Lower lobe of right lung (tissue), 2 donors: ENCODE measurements around the gene HEXD. TPM values are rescaled to one million over a fixed set of nuclear protein-coding genes. Genes with fewer than 3 reads are reported as not detected.

Source experiments
- ATAC-seq, 2 donors: fragments of 200-7000 bp; cut with Tn5 transposase; one replicate each; pipeline ENCODE4 v1.9.1; 2020 to 2022; ENCODE audit warnings: mild to moderate bottlenecking in 2 of 2, moderate library complexity in 2 of 2
- DNase-seq: peaks from one replicate; pipeline ENCODE4 v3.0.0-alpha.2; 2020
- H3K27ac ChIP-seq: fragments of 200-600 bp; one replicate; pipeline ENCODE4 v1.8.0; 2022
- H3K27me3 ChIP-seq: fragments of 200-600 bp; one replicate; pipeline ENCODE4 v1.8.0; 2022; ENCODE audit warnings: low read depth
- H3K36me3 ChIP-seq: fragments of 200-600 bp; one replicate; pipeline ENCODE4 v1.8.0; 2022; ENCODE audit warnings: mild to moderate bottlenecking
- H3K4me1 ChIP-seq: fragments of 200-600 bp; one replicate; pipeline ENCODE4 v1.8.0; 2022
- H3K4me3 ChIP-seq: fragments of 200-600 bp; one replicate; pipeline ENCODE4 v1.8.0; 2022; ENCODE audit warnings: mild to moderate bottlenecking
- H3K9me3 ChIP-seq: fragments of 200-600 bp; one replicate; pipeline ENCODE4 v1.8.0; 2022
- intact Hi-C: fragments of 100-400 bp; cut with DNase I; formaldehyde crosslinking; loops from one replicate; pipeline ENCODE4 v1.11.0; 2022
- total RNA-seq: library from RNA; stranded (reverse); fragmentation: NEBNext Ultra II Directional; extraction: Animal tissue kit (Norgen Biotek cat#: 25700); gene quantifications from one replicate; pipeline ENCODE4 v1.2.1, GENCODE V29; 2021
- TF ChIP-seq, protein P1 (sequence below): fragments of 200-600 bp; IDR thresholded peaks from one replicate; pipeline ENCODE4 v1.8.0; 2022; ENCODE audit warnings: antibody characterized with exemption, mild to moderate bottlenecking
- donor health status: DM: no; HTN: yes; CAD: no; lungs with severe emphysema.

Gene HEXD
- total RNA-seq, 1 donor from 2014 or later, result 60.2 TPM

DNA sequence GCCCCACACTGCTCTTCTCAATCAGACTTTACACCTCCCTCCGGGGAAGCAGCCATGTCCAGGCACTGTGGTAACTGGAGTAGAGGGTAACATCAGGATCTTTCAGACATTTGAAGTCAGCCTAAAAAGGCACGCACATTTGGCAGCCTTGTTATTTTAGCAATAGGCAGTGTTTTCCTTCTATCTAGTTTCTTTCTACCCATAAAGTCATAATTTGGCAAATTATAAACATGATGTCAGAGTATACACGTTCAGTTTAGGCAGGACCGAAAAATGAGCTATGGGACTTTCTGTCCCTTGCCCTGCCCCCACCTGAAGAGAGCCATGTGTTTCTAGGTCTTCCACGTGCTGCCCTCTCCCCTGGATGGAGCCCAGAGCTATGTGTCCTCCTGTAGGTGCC lies 61.5 kb downstream of the HEXD start:
- intact Hi-C loops, result no loop called here

DNA sequence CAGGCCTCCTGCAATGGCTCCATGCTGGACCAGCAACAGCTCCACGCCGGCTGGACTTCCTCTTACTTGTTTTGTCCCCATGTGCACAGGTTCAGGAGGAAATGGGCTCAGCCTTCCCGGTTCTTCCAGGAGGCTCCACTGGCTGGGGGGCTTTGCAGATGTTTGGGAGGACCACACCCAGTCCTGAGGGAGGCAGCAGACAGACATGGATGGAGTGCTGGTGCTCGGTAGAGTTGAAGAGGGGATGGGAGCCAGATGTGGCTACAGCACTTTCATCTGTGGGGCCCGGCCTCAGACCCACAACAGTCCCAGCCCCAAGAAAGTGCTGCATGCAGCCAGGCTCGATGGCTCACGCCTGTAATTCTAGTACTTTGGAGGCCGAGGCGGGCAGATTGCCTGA lies 62.2 kb downstream of the HEXD start:
- no peaks in the 10 kb centered on the region for H3K9me3 ChIP-seq
- no peak overlapping the region for H3K4me3 ChIP-seq
- intact Hi-C loops, result no loop called here
- no peak for ATAC-seq
- no peaks in the 10 kb centered on the region for H3K27me3 ChIP-seq
- TF ChIP-seq, protein P1, sequence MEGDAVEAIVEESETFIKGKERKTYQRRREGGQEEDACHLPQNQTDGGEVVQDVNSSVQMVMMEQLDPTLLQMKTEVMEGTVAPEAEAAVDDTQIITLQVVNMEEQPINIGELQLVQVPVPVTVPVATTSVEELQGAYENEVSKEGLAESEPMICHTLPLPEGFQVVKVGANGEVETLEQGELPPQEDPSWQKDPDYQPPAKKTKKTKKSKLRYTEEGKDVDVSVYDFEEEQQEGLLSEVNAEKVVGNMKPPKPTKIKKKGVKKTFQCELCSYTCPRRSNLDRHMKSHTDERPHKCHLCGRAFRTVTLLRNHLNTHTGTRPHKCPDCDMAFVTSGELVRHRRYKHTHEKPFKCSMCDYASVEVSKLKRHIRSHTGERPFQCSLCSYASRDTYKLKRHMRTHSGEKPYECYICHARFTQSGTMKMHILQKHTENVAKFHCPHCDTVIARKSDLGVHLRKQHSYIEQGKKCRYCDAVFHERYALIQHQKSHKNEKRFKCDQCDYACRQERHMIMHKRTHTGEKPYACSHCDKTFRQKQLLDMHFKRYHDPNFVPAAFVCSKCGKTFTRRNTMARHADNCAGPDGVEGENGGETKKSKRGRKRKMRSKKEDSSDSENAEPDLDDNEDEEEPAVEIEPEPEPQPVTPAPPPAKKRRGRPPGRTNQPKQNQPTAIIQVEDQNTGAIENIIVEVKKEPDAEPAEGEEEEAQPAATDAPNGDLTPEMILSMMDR, result no peak
- peaks cover 100% of the 10 kb centered on the region for H3K36me3 ChIP-seq
- no peak for DNase-seq
- H3K4me1 ChIP-seq, result no peaks in the 10 kb centered on the region
- no peak overlapping the region for H3K27ac ChIP-seq

More for the DNA sequence above, 61.5 kb downstream of the HEXD start:
- no peak overlapping the region for H3K4me3 ChIP-seq
- H3K27me3 ChIP-seq, result no peaks in the 10 kb centered on the region
- TF ChIP-seq, protein P1, result no peak
- no peaks in the 10 kb centered on the region for H3K9me3 ChIP-seq
- H3K36me3 ChIP-seq, result peaks cover 100% of the 10 kb centered on the region
- ATAC-seq, result no peak
- H3K27ac ChIP-seq, result no peak overlapping the region
- DNase-seq, result no peak
- H3K4me1 ChIP-seq, result no peaks in the 10 kb centered on the region

DNA sequence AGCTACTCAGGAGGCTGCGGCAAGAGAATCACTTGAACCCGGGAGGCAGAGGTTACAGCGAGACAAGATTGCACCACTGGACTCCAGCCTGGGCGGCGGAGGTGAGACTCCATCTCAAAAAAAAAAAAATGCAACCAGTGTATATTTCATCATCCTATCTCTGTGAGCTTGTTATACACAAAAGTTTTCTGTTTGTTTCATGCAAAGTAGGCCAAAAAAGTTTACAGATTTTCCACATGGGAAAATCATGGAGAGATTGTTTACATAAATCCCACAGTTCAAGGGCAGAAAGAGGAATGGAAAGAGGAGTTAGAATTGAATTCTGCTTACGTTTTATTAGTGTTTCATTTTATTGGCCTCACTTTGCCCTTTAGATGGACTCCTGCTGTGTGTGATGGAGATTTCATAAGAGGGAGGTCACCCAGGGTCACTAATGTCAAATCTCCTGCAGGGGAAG lies 65.1 kb downstream of the HEXD start:
- TF ChIP-seq, protein P1, result no peak
- intact Hi-C loops, result no loop called here
- ATAC-seq, result no peak
- Histone ChIP-seq H3K9me3 (no peaks in the 10 kb centered on the region), H3K27ac (no peak overlapping the region), H3K4me3 (no peak overlapping the region), H3K27me3 (no peaks in the 10 kb centered on the region), H3K4me1 (no peaks in the 10 kb centered on the region), H3K36me3 (peaks cover 95% of the 10 kb centered on the region)
- DNase-seq, result no peak

DNA sequence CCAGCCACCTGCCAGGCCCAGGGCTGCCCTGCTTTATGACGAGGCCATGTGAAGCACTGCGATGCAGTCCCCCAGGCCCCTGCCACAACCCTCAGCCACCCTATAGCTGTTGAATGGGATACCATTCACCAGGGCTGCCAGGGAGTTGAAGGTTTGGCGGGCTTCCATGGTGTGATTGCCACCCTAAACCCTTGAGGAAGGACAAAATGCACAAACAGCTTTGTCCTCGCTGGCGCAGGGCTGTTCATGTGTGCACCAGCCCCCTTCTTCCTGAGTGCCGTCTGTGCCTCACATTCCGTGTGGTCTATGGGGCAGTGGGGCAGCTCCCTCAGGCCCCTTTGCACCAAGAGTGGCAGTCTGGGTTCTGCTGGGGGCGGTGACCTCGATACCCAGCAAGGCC lies 65.7 kb downstream of the HEXD start:
- Histone ChIP-seq H3K4me3 (no peak overlapping the region), H3K4me1 (no peaks in the 10 kb centered on the region), H3K27me3 (no peaks in the 10 kb centered on the region), H3K9me3 (no peaks in the 10 kb centered on the region), H3K27ac (no peak overlapping the region), H3K36me3 (peaks cover 95% of the 10 kb centered on the region)
- TF ChIP-seq, protein P1, result no peak
- intact Hi-C loops, result no loop called here
- DNase-seq (no peak), ATAC-seq (no peak)

DNA sequence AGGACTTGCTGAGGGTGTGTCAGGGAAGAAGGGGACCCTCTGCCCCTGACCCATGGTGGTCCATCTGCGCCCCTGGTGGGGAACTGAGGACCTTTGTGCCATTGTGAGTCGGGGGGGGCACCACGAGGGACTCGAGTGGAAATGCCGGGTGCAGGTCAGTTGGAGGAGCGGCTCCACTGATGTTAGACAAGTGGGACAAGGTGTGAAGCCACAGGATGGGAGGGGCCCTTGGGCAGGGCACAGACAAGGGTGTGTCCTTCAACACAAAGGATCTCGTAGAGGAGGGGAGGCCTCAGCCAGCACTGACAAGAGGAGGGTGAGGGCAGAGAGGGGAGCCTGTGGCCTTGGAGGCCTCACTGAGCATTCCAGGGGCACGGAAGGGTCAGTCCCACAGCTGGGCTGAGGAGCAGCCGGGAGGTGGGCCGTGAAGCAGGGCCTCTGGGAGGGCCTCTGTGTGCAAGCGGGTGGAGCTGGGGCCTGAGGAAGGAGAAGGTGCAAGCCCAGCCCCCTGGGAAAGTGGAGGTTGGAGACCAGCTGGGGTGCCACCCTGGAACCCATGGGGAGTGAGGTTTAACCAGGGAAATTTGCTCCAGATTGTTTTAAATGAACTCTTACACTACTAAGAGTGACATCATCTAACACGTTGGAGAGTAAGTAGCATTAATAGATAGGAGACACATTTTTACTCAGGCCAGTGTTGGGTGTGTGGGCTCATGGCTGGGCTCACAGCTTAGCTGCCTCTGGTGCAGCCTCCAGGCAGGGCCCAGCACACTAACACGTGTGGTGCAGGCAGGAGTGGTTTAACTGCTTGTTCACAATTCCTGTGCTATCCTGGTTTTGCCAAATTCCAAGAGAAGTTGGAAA lies 68.3 kb downstream of the HEXD start:
- Histone ChIP-seq H3K4me3 (no peak overlapping the region), H3K36me3 (peaks cover 70% of the 10 kb centered on the region), H3K27me3 (no peaks in the 10 kb centered on the region), H3K4me1 (no peaks in the 10 kb centered on the region), H3K9me3 (no peaks in the 10 kb centered on the region), H3K27ac (no peak overlapping the region)
- DNase-seq (no peak), ATAC-seq (no peak)
- TF ChIP-seq, protein P1, result no peak
- intact Hi-C loops, result no loop called here
